ENCODE measurements around the gene DCN.

- TF ChIP-seq CTCF (conservative IDR thresholded peaks at IDR 0.05) (no peak), ZFX (IDR thresholded peaks at IDR 0.05) (no peak)
Measured at GRCh38 chr12:91182636-91183455, at the start of gene DCN.
